Endothelial cell of umbilical vein (primary cell): ENCODE data around the gene P3H1. TPM values are rescaled to one million over a fixed set of nuclear protein-coding genes. Genes with fewer than 3 reads are reported as not detected.

Experiments used
- BruUV-seq: library from RNA; stranded (reverse); fragments of 400-500 nt; replicated peaks from 2 replicates; lab custom pipeline; 2021; lab: Mats Ljungman, UMichigan
- CTCF ChIA-PET: fragments of 300-600, 350-600 bp; sonication (Branson Sonifier 250); formaldehyde crosslinking; loops from one replicate; lab custom pipeline; 2021; ENCODE audit warnings: antibody characterized with exemption, inconsistent platforms; lab: Charles Lee
- POLR2A ChIA-PET: fragments of 300-600, 350-600 bp; sonication (Branson Sonifier 250); formaldehyde crosslinking; loops from one replicate; lab custom pipeline; 2021; ENCODE audit warnings: antibody characterized with exemption, inconsistent platforms; lab: Charles Lee
- DNase-seq: peaks from one replicate; pipeline ENCODE4 v3.0.0-alpha.2; 2011; ENCODE audit warnings: low read depth, low spot score
- FAIRE-seq: peaks from 2 replicates; lab custom pipeline; 2011; peaks lifted over from hg19 to GRCh38; lab: Jason Lieb, UNC
- H2AFZ ChIP-seq: 2 replicates; pipeline ENCODE4 v1.6.0; 2012; ENCODE audit warnings: low read depth, low read length, control low read depth, inconsistent platforms
- H3K27ac ChIP-seq: 2 replicates; pipeline ENCODE4 v1.5.1; 2011; ENCODE audit warnings: low read depth, mild to moderate bottlenecking, control low read depth, low read length, moderate library complexity; ENCODE audit not compliant: insufficient read depth
- H3K27me3 ChIP-seq, 2 experiments: 2 replicates each; pipeline versions ENCODE4 v1.6.0 to v1.6.1; 2011; ENCODE audit warnings: low read length in 2 of 2, mixed read lengths in 1 of 2; ENCODE audit not compliant: control insufficient read depth in 2 of 2, insufficient read depth in 2 of 2
- H3K36me3 ChIP-seq, 2 experiments: 2 replicates in 1 of 2; 3 replicates in 1 of 2; pipeline ENCODE4 v1.5.1; 2011; ENCODE audit warnings: low read length in 2 of 2, mild to moderate bottlenecking in 1 of 2, moderate library complexity in 1 of 2; ENCODE audit not compliant: control insufficient read depth in 2 of 2, insufficient read depth in 2 of 2; ENCODE audit errors: extremely low read depth in 1 of 2
- H3K4me1 ChIP-seq: 3 replicates; pipeline ENCODE4 v1.5.1; 2011; ENCODE audit warnings: mild to moderate bottlenecking, low read length; ENCODE audit not compliant: control insufficient read depth, insufficient read depth; ENCODE audit errors: extremely low read depth
- H3K4me2 ChIP-seq: 2 replicates; pipeline ENCODE4 v1.6.1; 2011; ENCODE audit warnings: low read length, control low read depth, mixed read lengths; ENCODE audit not compliant: insufficient read depth
- H3K4me3 ChIP-seq, 3 experiments: fragments of 200-600 bp in 1 of 3; sonication (generic), shearing (Covaris generic) in 1 of 3; replicated peaks in 1 of 3; 2 replicates each; pipeline ENCODE4 v1.5.1; 2011 to 2016; ENCODE audit warnings: control low read depth in 3 of 3, low read length in 3 of 3, mild to moderate bottlenecking in 2 of 3, inconsistent platforms in 1 of 3, low read depth in 1 of 3, moderate library complexity in 1 of 3; ENCODE audit not compliant: insufficient read depth in 1 of 3
- H3K79me2 ChIP-seq: 2 replicates; pipeline ENCODE4 v1.6.0; 2012; ENCODE audit warnings: low read length, inconsistent platforms; ENCODE audit not compliant: control insufficient read depth, insufficient read depth
- H3K9ac ChIP-seq: replicated peaks from 2 replicates; pipeline ENCODE3; 2011; ENCODE audit warnings: low read length, control low read depth; ENCODE audit not compliant: insufficient read depth; ENCODE audit errors: extremely low read depth
- H3K9me1 ChIP-seq: replicated peaks from 3 replicates; pipeline ENCODE4 v1.6.0; 2011; ENCODE audit warnings: mild to moderate bottlenecking, low read length; ENCODE audit not compliant: control insufficient read depth, insufficient read depth; ENCODE audit errors: extremely low read depth
- H3K9me3 ChIP-seq: replicated peaks from 2 replicates; pipeline ENCODE4 v1.5.1; 2012; ENCODE audit warnings: low read length, inconsistent platforms; ENCODE audit not compliant: control insufficient read depth, insufficient read depth
- H4K20me1 ChIP-seq: replicated peaks from 2 replicates; pipeline ENCODE3; 2011; ENCODE audit warnings: mild to moderate bottlenecking, low read length; ENCODE audit not compliant: control insufficient read depth, insufficient read depth; ENCODE audit errors: extremely low read depth
- CTCF ChIP-seq, 2 donors: IDR thresholded peaks; 1 replicate in 1 of 2; 2 replicates in 1 of 2; pipeline ENCODE4 v1.5.1; 2011; ENCODE audit warnings: low read length in 2 of 2, mild to moderate bottlenecking in 2 of 2, moderate library complexity in 2 of 2, control low read depth in 1 of 2, inconsistent platforms in 1 of 2, low read depth in 1 of 2; ENCODE audit not compliant: insufficient read depth in 1 of 2; ENCODE audit errors: extremely low read depth in 1 of 2
- EZH2 ChIP-seq: IDR thresholded peaks from 2 replicates; pipeline ENCODE4 v1.6.1; 2012; ENCODE audit warnings: borderline replicate concordance, low read depth, mild to moderate bottlenecking, moderate library complexity, low read length, inconsistent platforms; ENCODE audit not compliant: severe bottlenecking
- FOS ChIP-seq: IDR thresholded peaks from 2 replicates; pipeline ENCODE4 v1.6.1; 2011; ENCODE audit warnings: mild to moderate bottlenecking, low read length, moderate library complexity, borderline replicate concordance; ENCODE audit not compliant: insufficient read depth
- GATA2 ChIP-seq: IDR thresholded peaks from 2 replicates; pipeline ENCODE4 v1.7.0; 2011; ENCODE audit warnings: low read depth, mild to moderate bottlenecking, moderate library complexity, mixed read lengths, low read length; ENCODE audit not compliant: insufficient read length, insufficient read depth
- JUN ChIP-seq: IDR thresholded peaks from 2 replicates; pipeline ENCODE4 v1.6.1; 2011; ENCODE audit warnings: borderline replicate concordance, low read depth; ENCODE audit not compliant: insufficient read length, insufficient read depth
- MAX ChIP-seq: IDR thresholded peaks from 2 replicates; pipeline ENCODE4 v1.6.1; 2011; ENCODE audit not compliant: insufficient read depth, insufficient read length
- MYC ChIP-seq: IDR thresholded peaks from one replicate; pipeline ENCODE4 v1.6.1; 2011; ENCODE audit warnings: mild to moderate bottlenecking, low read depth, low read length
- POLR2A ChIP-seq: IDR thresholded peaks from 2 replicates; pipeline ENCODE4 v1.6.1; 2012; ENCODE audit warnings: low read depth, mild to moderate bottlenecking, control low read depth, low read length
- POLR2AphosphoS5 ChIP-seq: IDR thresholded peaks from 2 replicates; pipeline ENCODE4 v1.6.1; 2012; ENCODE audit warnings: low read depth, mild to moderate bottlenecking, control low read depth, low read length, moderate library complexity; ENCODE audit not compliant: insufficient read depth
- dilution Hi-C: fragments of 300-500 bp; cut with MboI; formaldehyde crosslinking; loops from one replicate; pipeline ENCODE4 v1.15.0; 2019; ENCODE audit warnings: low sequenced_read_pairs; ENCODE audit not compliant: extremely low pct_ligation_motif_present
- intact Hi-C: fragments of 100-400 bp; cut with micrococcal nuclease; formaldehyde crosslinking; loops from one replicate; pipeline ENCODE4 v1.10.0; 2022
- polyA plus RNA-seq, 4 experiments: library from polyadenylated mRNA; depleted of rRNA in 3 of 4; stranded (reverse) in 3 of 4; unstranded in 1 of 4; fragments of >200 nt; gene quantifications; 2 replicates each; pipeline versions ENCODE4 v1.2.1 to v1.2.3, GENCODE V29; 2011 to 2012; ENCODE audit warnings: missing spikeins in 1 of 4
- total RNA-seq: library from RNA; stranded (reverse); gene quantifications from 2 replicates; pipeline ENCODE4 v1.2.3, GENCODE V29; 2021

The P3H1 gene
- total and polyA plus RNA-seq, 2 donors (not counting 3 experiments of a cell fraction or from before 2014, with no cell fraction given), result 136 to 194 TPM

- Histone ChIP-seq H3K27me3 (no peaks in the 10 kb centered on the region), H3K4me3 (no peak overlapping the region), H3K27ac (no peak overlapping the region), H3K4me2 (no peak overlapping the region), H3K9me3 (no peaks in the 10 kb centered on the region), H3K9ac (no peak overlapping the region), H4K20me1 (no peaks in the 10 kb centered on the region), H2AFZ (no peak overlapping the region), H3K9me1 (no peaks in the 10 kb centered on the region), H3K36me3 (peaks cover 18 to 52% of the 10 kb centered on the region in 2 experiments), H3K4me1 (no peaks in the 10 kb centered on the region), H3K79me2 (peaks cover 12% of the 10 kb centered on the region)
- no peak for DNase-seq
- no peak for FAIRE-seq
- intact Hi-C loops, result no loop called here
- no peak for TF ChIP-seq MAX
- no peak for TF ChIP-seq EZH2
- no peak for TF ChIP-seq POLR2AphosphoS5
- TF ChIP-seq JUN, result no peak
- no peak for TF ChIP-seq GATA2
- TF ChIP-seq CTCF (IDR thresholded peaks at IDR 0.05; ENCODE audit: extremely low read depth in 1 of 2, insufficient read depth in 1 of 2, low read depth in 1 of 2, low read length in 2 of 2), result no peak
- no peak for TF ChIP-seq POLR2A
- no peak for TF ChIP-seq MYC
- TF ChIP-seq FOS, result no peak
- CTCF ChIA-PET, result interaction anchor here (0.6 to 4.4 kb wide), 5 partner anchors 8 to 315 kb away, joined by 3 to 43 read pairs (median 5); partner anchors contain the start of genes C1orf50 and P3H1
- no TSS peak for BruUV-seq
- dilution Hi-C loops, result no loop called here
- POLR2A ChIA-PET, result no interaction called here
Measured at GRCh38 chr1:42758641-42759040, 8.2 kb downstream of the P3H1 start.
